Transverse colon (tissue), 4 donors: Measurements from ENCODE around the gene PHLDB2. TPM values are rescaled to one million over a fixed set of nuclear protein-coding genes. Genes with fewer than 3 reads are reported as not detected.

Experiments
- DNase-seq: peaks from one replicate; pipeline ENCODE4 v3.0.0-alpha.2; 2019
- H3K27ac ChIP-seq, 4 donors: fragments of 200-600 bp; sonication (generic); 2 replicates each; pipeline ENCODE4 v1.5.1; 2016 to 2018; ENCODE audit warnings: inconsistent platforms in 4 of 4
- H3K27me3 ChIP-seq: fragments of 200-600 bp; sonication (generic); 2 replicates; pipeline ENCODE4 v1.5.1; 2017; ENCODE audit warnings: inconsistent platforms
- H3K36me3 ChIP-seq, 4 donors: fragments of 200-600 bp; sonication (generic); 2 replicates each; pipeline ENCODE4 v1.5.1; 2017 to 2019; ENCODE audit warnings: inconsistent platforms in 4 of 4
- H3K4me1 ChIP-seq, 4 donors: fragments of 200-600 bp; sonication (generic); 2 replicates each; pipeline ENCODE4 v1.5.1; 2017 to 2020; ENCODE audit warnings: inconsistent platforms in 4 of 4
- H3K4me3 ChIP-seq, 4 donors: fragments of 200-600 bp; sonication (generic); 1 replicate in 1 of 4; 2 replicates in 3 of 4; pipeline versions ENCODE4 v1.5.1 to v1.6.1; 2017 to 2019; ENCODE audit warnings: inconsistent platforms in 4 of 4
- H3K9me3 ChIP-seq, 2 donors: fragments of 200-600 bp; sonication (generic); 2 replicates each; pipeline ENCODE4 v1.5.1; 2017 to 2019; ENCODE audit warnings: inconsistent platforms in 2 of 2
- CTCF ChIP-seq, 5 experiments: fragments of 200-600 bp in 3 of 5; fragments of 450-650 bp in 2 of 5; sonication (generic) in 3 of 5; IDR thresholded peaks; 1 replicate in 2 of 5; 2 replicates in 3 of 5; pipeline ENCODE4 v1.5.1; 2016 to 2017; ENCODE audit warnings: antibody characterized with exemption in 5 of 5, inconsistent platforms in 3 of 5, mild to moderate bottlenecking in 2 of 5, moderate library complexity in 1 of 5
- EP300 ChIP-seq: sonication (generic); formaldehyde crosslinking; IDR thresholded peaks from one replicate; pipeline ENCODE4 v1.6.1; 2017; ENCODE audit warnings: antibody characterized with exemption, low read depth
- POLR2A ChIP-seq: fragments of 450-650 bp; IDR thresholded peaks from one replicate; pipeline ENCODE4 v1.6.1; 2016; ENCODE audit warnings: antibody characterized with exemption, mild to moderate bottlenecking, moderate library complexity
- POLR2AphosphoS5 ChIP-seq, 3 donors: sonication (generic); formaldehyde crosslinking; IDR thresholded peaks; one replicate each; pipeline ENCODE4 v1.6.1; 2016; ENCODE audit warnings: antibody characterized with exemption in 3 of 3
- WGBS, 2 donors: methylation state at CpG; one replicate each; pipeline ENCODE4 v1.1.5; 2018; ENCODE audit warnings: low coverage in 1 of 2; 5-methylcytosine and 5-hydroxymethylcytosine counted together
- in situ Hi-C, 4 donors: fragments of 200-750 bp; cut with MboI; loops; one replicate each; pipeline versions ENCODE4 v1.15.0 to v1.15.1; 2017; ENCODE audit warnings: low sequenced_read_pairs in 3 of 4, low pct_ligation_motif_present in 1 of 4, low pct_unique_long_range_greater_than_20kb in 1 of 4
- intact Hi-C: fragments of 100-400 bp; cut with DNase I; formaldehyde crosslinking; loops from one replicate; pipeline ENCODE4 v1.15.1; 2023; ENCODE audit warnings: low total_unique reads
- total RNA-seq, 4 donors: library from RNA; depleted of rRNA; stranded (reverse); fragments of >200 nt; gene quantifications; one replicate each; pipeline ENCODE4 v1.1.0, GENCODE V29; 2016

The PHLDB2 gene
- total RNA-seq, 4 donors from 2014 or later = 20.3 to 43.8 (median 24.5) TPM

GRCh38 chr3:111963424-111963823 lies 104.4 kb downstream of the PHLDB2 start:
- WGBS, 2 donors = 59 to 62% methylated on average over 1 of the region's 1 CpG
- in situ Hi-C loops = loop anchor here in 1 of 4 donors (5.0 kb wide), 1 partner anchor 246 kb away; no protein-coding TSS in a partner anchor

DNA sequence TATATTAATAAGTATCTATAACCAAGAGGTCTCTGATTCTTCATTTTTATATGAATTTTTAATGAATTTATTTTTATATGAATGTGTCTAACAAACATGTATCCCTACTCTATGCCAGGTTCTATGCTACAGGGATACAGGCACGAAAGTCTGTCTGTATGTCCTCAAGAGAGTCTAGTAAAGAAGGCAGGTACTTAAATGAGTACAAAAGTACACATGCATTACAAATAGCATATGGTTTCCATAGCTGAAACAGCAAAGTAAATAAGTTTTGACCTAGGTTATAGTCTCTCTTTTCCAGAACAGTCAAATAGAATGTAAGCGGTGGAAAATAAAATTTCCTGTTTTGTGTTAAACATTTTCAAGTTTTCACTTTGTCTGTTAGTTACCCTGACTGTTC lies 106.4 kb downstream of the PHLDB2 start:
- H3K4me1 ChIP-seq = peaks cover 0 to 8% (median 2%) of the 10 kb centered on the region in 4 donors
- DNase-seq = no peak
- WGBS, 2 donors = 82 to 88% methylated on average over 2 of the region's 2 CpGs
- no peak overlapping the region for H3K27ac ChIP-seq
- H3K27me3 ChIP-seq = no peaks in the 10 kb centered on the region
- in situ Hi-C loops (no loop called here), intact Hi-C loops (loop anchor here (5.0 kb wide), 1 partner anchor 103 kb away; no protein-coding TSS in a partner anchor)
- H3K36me3 ChIP-seq = no peaks in the 10 kb centered on the region
- H3K9me3 ChIP-seq = no peaks in the 10 kb centered on the region
- TF ChIP-seq CTCF (IDR thresholded peaks at IDR 0.05) (no peak), POLR2A (no peak), POLR2AphosphoS5 (IDR thresholded peaks at IDR 0.05) (no peak), EP300 (no peak)
- H3K4me3 ChIP-seq = no peak overlapping the region

More at GRCh38 chr3:111963424-111963823, 104.4 kb downstream of the PHLDB2 start:
- no peak for TF ChIP-seq EP300
- TF ChIP-seq CTCF (IDR thresholded peaks at IDR 0.05) = no peak
- no peak for TF ChIP-seq POLR2A
- no peak for TF ChIP-seq POLR2AphosphoS5 (IDR thresholded peaks at IDR 0.05)
- H3K4me1 ChIP-seq = peaks cover 0 to 8% (median 2%) of the 10 kb centered on the region in 4 donors
- no peak overlapping the region for H3K27ac ChIP-seq
- no peaks in the 10 kb centered on the region for H3K9me3 ChIP-seq
- intact Hi-C loops = no loop called here
- H3K4me3 ChIP-seq = no peak overlapping the region
- no peak for DNase-seq
- H3K27me3 ChIP-seq = no peaks in the 10 kb centered on the region
- H3K36me3 ChIP-seq = no peaks in the 10 kb centered on the region

- peak overlapping the region; percentile 16 to 55 (median 30) for H3K27ac ChIP-seq
- no peaks in the 10 kb centered on the region for H3K9me3 ChIP-seq
- in situ Hi-C loops = no loop called here
- DNase-seq = no peak
- H3K27me3 ChIP-seq = no peaks in the 10 kb centered on the region
- H3K36me3 ChIP-seq = no peaks in the 10 kb centered on the region
- H3K4me3 ChIP-seq = no peak overlapping the region
- intact Hi-C loops = loop anchor here (2.0 to 5.0 kb wide), 2 partner anchors 105 to 250 kb away; no protein-coding TSS in a partner anchor
- peaks cover 0 to 8% (median 2%) of the 10 kb centered on the region in 4 donors for H3K4me1 ChIP-seq
- WGBS, 2 donors = 13 to 32% methylated on average over 3 of the region's 3 CpGs
- TF ChIP-seq CTCF (IDR thresholded peaks at IDR 0.05) = no peak
- no peak for TF ChIP-seq POLR2A
- no peak for TF ChIP-seq POLR2AphosphoS5 (IDR thresholded peaks at IDR 0.05)
- TF ChIP-seq EP300 = no peak
Observed at GRCh38 chr3:111967068-111967467, 108.0 kb downstream of the PHLDB2 start.

- DNase-seq = peak; percentile 85
- Histone ChIP-seq H3K4me3 (no peak overlapping the region), H3K27ac (peak overlapping the region; percentile 16 to 55 (median 30)), H3K9me3 (no peaks in the 10 kb centered on the region), H3K27me3 (no peaks in the 10 kb centered on the region), H3K36me3 (no peaks in the 10 kb centered on the region), H3K4me1 (peaks cover 0 to 8% (median 2%) of the 10 kb centered on the region in 4 donors)
- TF ChIP-seq POLR2AphosphoS5 (IDR thresholded peaks at IDR 0.05) (peak in 1 of 3 donors; percentile 38), CTCF (IDR thresholded peaks at IDR 0.05) (peak; percentile 87 to 94 (median 92)), POLR2A (no peak)
- 0 to 11% methylated on average over 7 to 8 of the region's 8 CpGs for WGBS, 2 donors
- in situ Hi-C loops (no loop called here), intact Hi-C loops (loop anchor here (2.0 to 5.0 kb wide), 2 partner anchors 105 to 251 kb away; no protein-coding TSS in a partner anchor)
Observed at GRCh38 chr3:111967651-111968274, 108.7 kb downstream of the PHLDB2 start.
